GM23338 (cell line): ENCODE data around the gene CCBE1. TPM values are rescaled to one million over a fixed set of nuclear protein-coding genes. Genes with fewer than 3 reads are reported as not detected.

Source experiments
- ATAC-seq: fragments of 200-7000 bp; cut with Tn5 transposase; 3 replicates; pipeline ENCODE4 v1.9.1; 2020
- DNase-seq: peaks from one replicate; pipeline ENCODE4 v3.0.0-alpha.2; 2015; ENCODE audit warnings: low spot score
- H2AFZ ChIP-seq: fragments of 200-600 bp; sonication (generic); 2 replicates; pipeline ENCODE4 v1.8.0; 2016; ENCODE audit warnings: antibody characterized with exemption, mild to moderate bottlenecking, moderate library complexity
- H3F3A ChIP-seq: fragments of 200-600 bp; sonication (generic); replicated peaks from 2 replicates; pipeline ENCODE4 v1.8.0; 2017; ENCODE audit warnings: antibody characterized with exemption, mixed run types, low read depth
- H3K27ac ChIP-seq: fragments of 200-600 bp; sonication (generic); 2 replicates; pipeline ENCODE4 v1.6.1; 2016; ENCODE audit warnings: low read depth
- H3K27me3 ChIP-seq: fragments of 200-600 bp; sonication (generic); 2 replicates; pipeline ENCODE4 v1.8.0; 2016; ENCODE audit warnings: mild to moderate bottlenecking, mixed run types, moderate library complexity; ENCODE audit not compliant: insufficient read depth
- H3K36me3 ChIP-seq: fragments of 200-600 bp; sonication (generic); 2 replicates; pipeline ENCODE4 v1.8.0; 2016; ENCODE audit warnings: mild to moderate bottlenecking; ENCODE audit not compliant: insufficient read depth
- H3K4me1 ChIP-seq: fragments of 200-600 bp; sonication (generic); 2 replicates; pipeline ENCODE4 v1.8.0; 2016; ENCODE audit warnings: mild to moderate bottlenecking, moderate library complexity; ENCODE audit not compliant: insufficient read depth
- H3K4me2 ChIP-seq: fragments of 200-600 bp; sonication (generic); 2 replicates; pipeline ENCODE4 v1.7.1; 2017; ENCODE audit warnings: mixed run types
- H3K4me3 ChIP-seq: fragments of 200-600 bp; sonication (generic); 2 replicates; pipeline ENCODE4 v1.6.1; 2016; ENCODE audit warnings: mixed run types
- H3K79me2 ChIP-seq: fragments of 200-600 bp; sonication (generic); replicated peaks from 2 replicates; pipeline ENCODE4 v1.8.0; 2017; ENCODE audit warnings: mild to moderate bottlenecking; ENCODE audit not compliant: insufficient read depth
- H3K9me2 ChIP-seq: fragments of 200-600 bp; sonication (generic); 2 replicates; pipeline ENCODE4 v1.8.0; 2017; ENCODE audit not compliant: insufficient read depth
- H4K20me1 ChIP-seq: fragments of 200-600 bp; sonication (generic); replicated peaks from 2 replicates; pipeline ENCODE4 v1.8.0; 2017; ENCODE audit warnings: mild to moderate bottlenecking; ENCODE audit not compliant: insufficient read depth
- H3K27ac Mint-ChIP-seq: 2 replicates; pipeline ENCODE4 v1.8.0; 2020; ENCODE audit warnings: inconsistent platforms, mild to moderate bottlenecking, moderate library complexity, mixed read lengths
- H3K27me3 Mint-ChIP-seq: 3 replicates; pipeline ENCODE4 v1.8.0; 2022; ENCODE audit warnings: low read depth, mild to moderate bottlenecking, moderate library complexity, mixed read lengths, inconsistent platforms; ENCODE audit not compliant: insufficient read depth, poor library complexity
- H3K36me3 Mint-ChIP-seq: 3 replicates; pipeline ENCODE4 v1.8.0; 2021; ENCODE audit warnings: low read depth, mild to moderate bottlenecking, inconsistent platforms, moderate library complexity, mixed read lengths
- H3K4me1 Mint-ChIP-seq: 3 replicates; pipeline ENCODE4 v1.8.0; 2020; ENCODE audit warnings: mild to moderate bottlenecking, inconsistent platforms, mixed read lengths
- H3K4me3 Mint-ChIP-seq: 3 replicates; pipeline ENCODE4 v1.8.0; 2021; ENCODE audit warnings: moderate library complexity, mild to moderate bottlenecking, inconsistent platforms, mixed read lengths
- H3K9me3 Mint-ChIP-seq: 3 replicates; pipeline ENCODE4 v1.8.0; 2020; ENCODE audit warnings: moderate library complexity, mild to moderate bottlenecking, inconsistent platforms, mixed read lengths
- CREB1 ChIP-seq: fragments of 250-450 bp; sonication (Bioruptor Pico); IDR thresholded peaks from 2 replicates; pipeline ENCODE4 v1.5.0; 2020; ENCODE audit warnings: low read depth, mild to moderate bottlenecking, moderate library complexity
- EZH2 ChIP-seq: fragments of 200-600 bp; sonication (generic); IDR thresholded peaks from one replicate; pipeline ENCODE4 v1.8.0; 2017; ENCODE audit warnings: antibody characterized with exemption, mild to moderate bottlenecking, low read depth; ENCODE audit not compliant: unreplicated experiment
- EZH2phosphoT487 ChIP-seq: fragments of 200-600 bp; sonication (generic); IDR thresholded peaks from one replicate; pipeline ENCODE4 v1.8.1; 2018; ENCODE audit warnings: antibody characterized with exemption; ENCODE audit not compliant: unreplicated experiment
- JUNB ChIP-seq: IDR thresholded peaks from one replicate; pipeline ENCODE4 v1.6.1; 2016; ENCODE audit warnings: antibody characterized with exemption; ENCODE audit not compliant: unreplicated experiment
- NANOG ChIP-seq: IDR thresholded peaks from 2 replicates; pipeline ENCODE4 v1.6.1; 2016; ENCODE audit warnings: antibody characterized with exemption, borderline replicate concordance
- POLR2AphosphoS5 ChIP-seq: IDR thresholded peaks from 2 replicates; pipeline ENCODE4 v1.6.1; 2016; ENCODE audit warnings: antibody characterized with exemption, low read depth
- REST ChIP-seq: IDR thresholded peaks from one replicate; pipeline ENCODE4 v1.6.1; 2018; ENCODE audit warnings: antibody characterized with exemption; ENCODE audit not compliant: unreplicated experiment
- STAT1 ChIP-seq: IDR thresholded peaks from one replicate; pipeline ENCODE4 v1.6.1; 2016; ENCODE audit warnings: antibody characterized with exemption; ENCODE audit not compliant: unreplicated experiment
- ZNF114 ChIP-seq: fragments of 250-450 bp; sonication (Bioruptor Pico); IDR thresholded peaks from 2 replicates; pipeline ENCODE4 v1.5.0; 2020; ENCODE audit warnings: mild to moderate bottlenecking, moderate library complexity
- ZNF331 ChIP-seq: fragments of 250-450 bp; sonication (Bioruptor Pico); IDR thresholded peaks from 2 replicates; pipeline ENCODE4 v1.5.0; 2020; ENCODE audit warnings: low read depth, mild to moderate bottlenecking, moderate library complexity
- ZNF462 ChIP-seq: fragments of 250-450 bp; sonication (Bioruptor Pico); IDR thresholded peaks from 2 replicates; pipeline ENCODE4 v1.5.0; 2020; ENCODE audit warnings: mild to moderate bottlenecking, moderate library complexity
- polyA plus RNA-seq: library from polyadenylated mRNA; unstranded; fragments of >200 nt; fragmentation: Nextera tagmentation; extraction: Ambion mirVana; gene quantifications from 2 replicates; pipeline ENCODE4 v1.2.1, GENCODE V29; 2016
- total RNA-seq: library from RNA; depleted of rRNA; stranded (reverse); fragments of >200 nt; shearing (Covaris generic); gene quantifications from 2 replicates; pipeline ENCODE4 v1.2.3, GENCODE V29; 2014
- TF ChIP-seq, protein P1 (sequence below): IDR thresholded peaks from 2 replicates; pipeline ENCODE4 v1.6.1; 2016; ENCODE audit warnings: antibody characterized with exemption
- TF ChIP-seq, protein P2 (sequence below), 2 experiments: fragments of 200-600 bp in 1 of 2; sonication (generic) in 1 of 2; conservative IDR thresholded peaks; 2 replicates each; pipeline versions ENCODE4 v1.5.1 to v1.6.1; 2016 to 2017; ENCODE audit warnings: antibody characterized with exemption in 2 of 2, low read depth in 2 of 2, mild to moderate bottlenecking in 2 of 2, moderate library complexity in 1 of 2

CCBE1 gene
- total and polyA plus RNA-seq, 2 experiments from 2014 or later = 2.1 to 2.6 TPM

GRCh38 chr18:59669872-59670657 lies 27.2 kb downstream of the CCBE1 start:
- Histone ChIP-seq H3F3A (no peaks in the 10 kb centered on the region), H4K20me1 (no peaks in the 10 kb centered on the region), H3K79me2 (no peaks in the 10 kb centered on the region), H3K4me2 (no peak overlapping the region), H3K27me3 (no peaks in the 10 kb centered on the region), H2AFZ (no peak overlapping the region), H3K9me2 (no peaks in the 10 kb centered on the region), H3K36me3 (no peaks in the 10 kb centered on the region), H3K4me3 (no peak overlapping the region), H3K4me1 (no peaks in the 10 kb centered on the region), H3K27ac (no peak overlapping the region)
- Mint-ChIP-seq H3K36me3 (no peaks in the 10 kb centered on the region), H3K4me1 (peaks cover 2% of the 10 kb centered on the region; the same call in 1 of the 3 replicates), H3K4me3 (no peak overlapping the region), H3K9me3 (no peaks in the 10 kb centered on the region), H3K27ac (no peak overlapping the region), H3K27me3 (peaks cover 3% of the 10 kb centered on the region)
- ATAC-seq = no peak
- TF ChIP-seq ZNF114 = no peak
- TF ChIP-seq NANOG = no peak
- TF ChIP-seq EZH2phosphoT487 = no peak
- TF ChIP-seq, protein P1, sequence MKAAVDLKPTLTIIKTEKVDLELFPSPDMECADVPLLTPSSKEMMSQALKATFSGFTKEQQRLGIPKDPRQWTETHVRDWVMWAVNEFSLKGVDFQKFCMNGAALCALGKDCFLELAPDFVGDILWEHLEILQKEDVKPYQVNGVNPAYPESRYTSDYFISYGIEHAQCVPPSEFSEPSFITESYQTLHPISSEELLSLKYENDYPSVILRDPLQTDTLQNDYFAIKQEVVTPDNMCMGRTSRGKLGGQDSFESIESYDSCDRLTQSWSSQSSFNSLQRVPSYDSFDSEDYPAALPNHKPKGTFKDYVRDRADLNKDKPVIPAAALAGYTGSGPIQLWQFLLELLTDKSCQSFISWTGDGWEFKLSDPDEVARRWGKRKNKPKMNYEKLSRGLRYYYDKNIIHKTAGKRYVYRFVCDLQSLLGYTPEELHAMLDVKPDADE = no peak
- TF ChIP-seq ZNF462 (CRISPR knock-in tag) = no peak
- no peak for TF ChIP-seq POLR2AphosphoS5
- TF ChIP-seq, protein P2, sequence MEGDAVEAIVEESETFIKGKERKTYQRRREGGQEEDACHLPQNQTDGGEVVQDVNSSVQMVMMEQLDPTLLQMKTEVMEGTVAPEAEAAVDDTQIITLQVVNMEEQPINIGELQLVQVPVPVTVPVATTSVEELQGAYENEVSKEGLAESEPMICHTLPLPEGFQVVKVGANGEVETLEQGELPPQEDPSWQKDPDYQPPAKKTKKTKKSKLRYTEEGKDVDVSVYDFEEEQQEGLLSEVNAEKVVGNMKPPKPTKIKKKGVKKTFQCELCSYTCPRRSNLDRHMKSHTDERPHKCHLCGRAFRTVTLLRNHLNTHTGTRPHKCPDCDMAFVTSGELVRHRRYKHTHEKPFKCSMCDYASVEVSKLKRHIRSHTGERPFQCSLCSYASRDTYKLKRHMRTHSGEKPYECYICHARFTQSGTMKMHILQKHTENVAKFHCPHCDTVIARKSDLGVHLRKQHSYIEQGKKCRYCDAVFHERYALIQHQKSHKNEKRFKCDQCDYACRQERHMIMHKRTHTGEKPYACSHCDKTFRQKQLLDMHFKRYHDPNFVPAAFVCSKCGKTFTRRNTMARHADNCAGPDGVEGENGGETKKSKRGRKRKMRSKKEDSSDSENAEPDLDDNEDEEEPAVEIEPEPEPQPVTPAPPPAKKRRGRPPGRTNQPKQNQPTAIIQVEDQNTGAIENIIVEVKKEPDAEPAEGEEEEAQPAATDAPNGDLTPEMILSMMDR (conservative IDR thresholded peaks at IDR 0.05; ENCODE audit: low read depth in 2 of 2) = no peak
- TF ChIP-seq EZH2 = no peak
- no peak for TF ChIP-seq STAT1
- no peak for TF ChIP-seq ZNF331 (CRISPR knock-in tag)
- no peak for TF ChIP-seq REST
- no peak for TF ChIP-seq JUNB
- no peak for TF ChIP-seq CREB1 (CRISPR knock-in tag)
- no peak for DNase-seq
